HG03108 (cell line): Measurements from ENCODE around the gene PIK3CD.
"Not testable (repeated sequence)": the region's sequence is repeated elsewhere in the genome, so short reads cannot be mapped to it uniquely, and the experiment has no call there.

ENCODE experiments used
- ATAC-seq: cut with Tn5 transposase; IDR thresholded peaks from one replicate; pipeline ENCODE4 v1.9.1; 2021; ENCODE audit warnings: moderate library complexity; ENCODE audit not compliant: unreplicated experiment

PIK3CD gene

DNA sequence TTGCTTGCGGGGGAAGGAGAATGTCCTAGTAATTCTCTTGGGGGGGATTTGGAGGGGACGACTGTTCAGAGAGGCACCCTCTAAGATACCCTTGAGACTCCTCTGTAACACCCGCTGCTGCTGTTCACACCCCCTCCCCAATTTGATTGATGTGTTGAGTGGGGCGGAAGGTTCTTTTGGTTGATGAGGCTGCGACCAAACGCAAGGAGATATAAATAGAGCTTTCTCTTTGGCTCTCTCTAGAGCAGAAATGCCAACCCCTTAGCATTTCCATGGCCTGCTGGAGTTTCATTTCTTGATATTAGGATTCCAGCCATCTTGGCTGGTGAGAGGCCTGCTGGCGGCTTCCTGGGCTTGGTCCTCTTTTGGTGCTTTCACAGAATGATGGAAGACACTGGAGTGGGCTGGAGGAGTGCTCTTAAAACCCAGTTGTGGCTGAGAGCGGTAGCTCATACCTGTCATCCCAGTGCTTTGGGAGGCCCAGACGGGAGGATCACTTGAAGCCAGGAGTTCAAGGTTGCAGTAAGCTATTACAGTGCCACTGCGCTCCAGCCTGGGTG, 2.0 kb downstream of the PIK3CD start:
- no peak for ATAC-seq

DNA sequence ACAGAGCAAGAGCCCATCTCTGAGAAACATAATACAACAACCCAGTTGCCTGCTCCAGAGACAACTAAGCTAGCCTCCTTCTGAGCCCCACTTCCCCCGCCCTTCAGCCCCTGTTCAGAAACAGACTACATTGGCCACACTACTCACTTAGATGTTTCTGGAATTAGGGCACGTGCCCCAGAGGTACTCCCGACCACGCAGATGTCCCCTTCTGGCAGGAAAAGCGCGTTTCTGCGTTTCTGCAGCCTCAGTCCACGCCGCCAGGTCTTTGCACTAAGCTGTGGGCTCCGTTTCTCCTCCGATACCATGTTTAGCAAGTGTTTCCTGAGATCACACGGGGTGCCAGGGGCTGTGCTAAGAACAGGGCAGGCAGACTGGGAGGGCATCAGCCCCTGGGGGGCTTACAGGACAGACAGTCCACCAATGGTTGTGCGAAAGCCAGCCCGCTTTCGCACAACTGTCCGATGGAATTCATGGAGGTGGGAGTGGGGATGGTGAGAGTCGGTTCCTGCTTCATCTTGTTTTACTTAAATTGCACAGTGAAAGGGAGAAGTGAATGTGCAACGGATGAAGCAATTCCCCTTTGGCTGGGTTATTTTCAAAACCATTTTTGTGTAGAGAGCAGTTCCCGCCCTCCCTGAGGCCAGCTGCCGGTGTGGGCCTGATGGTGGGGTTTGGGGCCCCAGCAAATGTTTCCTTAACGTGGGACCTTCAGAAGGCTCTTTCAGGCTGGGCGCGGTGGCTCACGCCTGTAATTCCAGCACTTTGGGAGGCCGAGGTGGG, 2.7 kb downstream of the PIK3CD start:
- no peak for ATAC-seq

DNA sequence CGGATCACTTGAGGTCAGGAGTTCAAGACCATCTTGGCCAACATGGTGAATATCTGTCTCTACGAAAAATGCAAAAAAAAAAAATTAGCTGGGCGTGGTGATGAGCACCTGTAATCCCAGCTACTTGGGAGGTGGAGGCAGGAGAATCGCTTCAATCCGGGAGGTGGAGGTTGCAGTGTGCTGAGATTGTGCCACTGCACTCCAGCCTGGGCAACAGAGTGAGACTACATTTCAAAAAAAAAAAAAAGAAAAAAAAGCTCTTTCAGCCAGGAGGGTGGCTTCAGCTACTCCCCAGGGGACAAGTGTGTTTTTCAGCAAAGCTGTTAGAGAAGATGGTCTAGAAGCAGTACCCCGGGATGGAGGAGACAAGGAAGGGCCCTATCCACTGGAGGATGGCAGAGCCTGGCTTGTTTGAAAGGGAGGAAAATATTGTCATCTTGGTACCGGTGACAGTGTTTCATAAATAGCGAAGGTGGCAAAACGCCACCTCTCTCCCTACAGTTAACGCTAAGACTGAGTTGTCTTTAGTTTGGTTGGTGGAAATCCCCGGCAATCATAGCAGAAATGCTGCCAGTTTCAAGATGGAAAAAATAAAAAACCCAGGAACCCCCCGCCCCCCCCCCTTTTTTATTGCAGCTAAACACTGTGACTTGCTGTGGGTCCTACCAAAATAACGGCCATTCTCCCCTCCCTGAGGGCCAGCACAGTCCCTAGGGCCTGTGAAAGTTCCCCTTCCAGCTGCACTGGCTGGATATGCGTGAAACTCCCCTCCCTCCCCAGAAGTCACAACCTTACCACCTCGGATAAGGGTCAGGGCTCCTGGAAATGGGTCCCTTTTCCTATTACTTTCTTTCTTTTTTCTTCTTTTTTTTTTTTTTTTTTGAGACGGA, 3.5 kb downstream of the PIK3CD start:
- no peak for ATAC-seq

DNA sequence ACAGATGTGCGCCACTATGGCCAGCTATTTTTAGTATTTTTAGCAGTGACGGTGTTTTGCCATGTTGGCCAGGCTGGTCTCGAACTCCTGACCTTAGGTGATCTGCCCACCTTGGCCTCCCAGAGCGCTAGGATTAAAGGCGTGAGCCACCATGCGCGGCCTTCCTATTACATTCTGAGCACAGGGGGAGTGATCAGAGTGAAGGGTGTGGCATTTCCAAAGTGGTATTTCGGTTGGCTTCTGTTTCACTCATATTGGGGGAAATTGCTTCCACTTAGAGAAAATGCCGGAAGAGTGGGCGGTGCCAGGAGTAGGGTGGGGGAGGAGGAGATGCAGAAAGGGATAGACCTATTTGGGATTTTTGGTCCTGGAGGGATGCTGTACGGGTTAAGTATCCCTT, 4.3 kb downstream of the PIK3CD start:
- no peak for ATAC-seq

DNA sequence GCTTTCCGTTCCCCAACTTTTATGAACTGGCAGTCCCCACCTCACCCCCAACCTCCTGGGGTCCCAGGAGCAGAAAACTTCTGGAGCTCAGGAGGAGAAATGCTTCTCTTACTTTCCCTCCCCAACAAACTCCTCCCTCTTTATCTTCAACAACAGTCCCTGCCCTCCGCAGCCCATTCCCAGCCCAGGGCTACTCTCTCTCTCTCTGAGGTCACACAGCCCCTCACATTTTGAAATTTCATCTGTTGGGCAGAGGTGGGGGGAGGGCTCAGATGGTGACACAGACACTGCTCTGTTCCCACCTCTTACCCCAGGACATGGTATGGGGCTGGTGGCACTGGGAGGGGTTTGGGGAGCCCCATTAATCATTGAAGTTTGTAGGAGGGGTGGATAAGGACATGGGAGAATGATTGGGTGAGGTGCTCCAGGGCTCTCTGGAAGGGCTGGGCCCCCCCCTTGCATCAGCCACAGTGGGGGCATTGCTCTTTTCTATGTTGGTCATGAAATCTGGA, 6.0 kb downstream of the PIK3CD start:
- ATAC-seq, result no peak

DNA sequence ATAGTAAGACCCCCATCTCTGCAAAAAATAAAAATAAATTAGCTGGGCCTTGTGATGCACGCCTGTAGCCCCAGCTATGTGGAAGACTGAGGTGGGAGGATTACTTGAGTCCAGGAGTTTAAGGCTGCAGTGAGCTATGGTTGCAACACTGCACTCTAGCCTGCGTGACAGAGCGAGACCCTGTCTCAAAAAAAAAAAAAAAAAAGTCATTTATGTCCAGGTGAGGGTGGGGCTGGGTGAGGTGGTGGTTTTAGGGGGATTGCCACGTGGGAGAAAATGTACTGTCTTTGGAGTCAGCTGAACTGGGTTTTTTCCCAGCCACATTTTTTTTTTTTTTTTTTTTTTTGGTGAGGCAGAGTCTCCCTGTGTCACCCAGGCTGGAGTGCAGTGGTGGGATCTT, 6.7 kb downstream of the PIK3CD start:
- ATAC-seq, result no peak

DNA sequence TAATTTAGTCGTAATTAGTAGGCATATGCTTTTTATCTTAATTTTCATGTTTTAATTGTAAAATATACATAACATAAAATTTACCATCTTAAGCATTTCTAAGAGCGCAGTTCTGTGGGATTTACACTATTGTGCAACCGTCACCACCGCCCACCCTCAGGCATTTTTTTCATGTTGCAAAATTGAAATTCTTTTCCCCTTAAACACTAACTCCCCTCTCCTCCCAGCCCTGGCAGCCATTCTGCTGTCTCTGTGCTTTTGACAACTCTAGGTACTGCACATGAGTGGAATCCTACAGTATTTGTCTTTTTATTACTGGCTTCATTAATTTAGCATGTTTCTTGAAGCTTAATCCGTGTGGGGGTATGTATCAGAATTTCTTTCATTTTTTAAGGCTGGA, 7.8 kb downstream of the PIK3CD start:
- no peak for ATAC-seq

DNA sequence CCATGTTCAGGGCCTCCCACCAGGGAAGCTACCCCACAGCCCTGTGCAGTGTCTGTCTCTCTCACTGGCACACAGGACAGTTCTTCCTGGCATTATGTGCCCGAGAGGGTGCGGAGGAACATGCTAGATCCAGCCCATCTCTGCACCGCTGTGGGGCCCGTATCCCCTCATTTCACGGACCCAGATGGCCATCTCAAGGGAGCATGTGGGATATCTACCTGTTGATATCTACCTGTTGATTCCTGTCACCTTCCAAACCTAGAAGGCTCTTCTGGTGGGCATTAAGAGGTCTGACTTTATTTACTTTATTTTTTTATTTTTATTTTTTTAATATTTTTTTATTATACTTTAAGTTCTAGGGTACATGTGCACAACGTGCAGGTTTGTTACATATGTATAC, 11.7 kb downstream of the PIK3CD start:
- ATAC-seq, result no peak

DNA sequence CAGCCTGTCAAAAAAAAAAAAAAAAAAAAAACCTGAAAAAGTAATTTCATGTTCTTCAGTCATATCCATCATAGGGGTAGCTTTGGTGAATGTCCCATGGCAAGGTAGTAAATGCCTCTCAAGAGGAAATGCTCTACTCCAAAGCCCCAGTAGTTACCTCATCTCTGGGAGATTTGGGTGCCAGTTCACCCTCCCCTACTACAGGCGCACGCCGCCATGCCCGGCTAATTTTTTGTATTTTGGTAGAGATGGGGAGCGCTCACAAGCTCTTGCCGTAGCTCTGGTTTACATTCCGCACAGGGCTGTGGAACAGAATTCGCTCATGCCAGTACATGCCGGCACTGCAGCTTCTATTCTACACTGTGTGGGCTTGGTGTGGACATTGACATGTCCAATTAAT, 13.7 kb downstream of the PIK3CD start:
- ATAC-seq, result no peak

DNA sequence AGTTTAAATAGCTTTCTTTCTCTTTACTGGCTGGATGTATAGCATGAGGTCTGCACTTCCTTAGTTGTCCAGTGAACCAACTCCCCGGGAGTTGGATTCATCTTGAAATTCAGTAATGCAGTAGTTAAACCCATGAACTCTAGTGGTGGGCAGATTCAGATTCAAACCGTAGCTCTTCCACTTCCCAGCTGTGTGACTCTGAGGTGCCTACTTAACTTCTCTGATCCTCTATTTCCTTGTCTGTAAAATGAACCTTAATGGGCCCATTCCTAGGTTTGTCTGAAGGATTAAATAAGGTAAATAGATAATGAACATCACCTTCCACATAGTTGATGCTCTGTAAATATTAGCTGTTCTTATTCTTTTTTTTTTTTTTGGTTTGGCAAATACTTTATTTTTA, 16.5 kb downstream of the PIK3CD start:
- no peak for ATAC-seq

DNA sequence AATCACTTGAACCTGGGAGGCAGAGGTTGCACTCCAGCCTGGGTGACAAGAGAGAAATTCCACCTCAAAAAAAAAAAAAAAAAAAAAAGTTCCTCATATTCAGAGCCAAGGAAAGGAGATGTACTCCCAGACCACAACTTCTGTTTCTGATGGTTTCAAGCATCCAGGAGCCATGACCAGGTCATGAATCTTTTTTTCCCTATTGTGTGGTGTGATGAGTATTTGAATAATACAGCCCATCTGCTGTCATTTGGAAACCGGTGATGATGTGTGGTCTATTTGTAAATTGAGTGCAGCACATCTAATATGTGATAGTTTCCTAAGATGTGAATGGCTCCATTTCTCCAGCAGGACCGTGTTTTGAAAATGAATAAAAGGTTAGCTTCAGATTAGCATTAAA, 18.6 kb downstream of the PIK3CD start:
- ATAC-seq, result no peak

DNA sequence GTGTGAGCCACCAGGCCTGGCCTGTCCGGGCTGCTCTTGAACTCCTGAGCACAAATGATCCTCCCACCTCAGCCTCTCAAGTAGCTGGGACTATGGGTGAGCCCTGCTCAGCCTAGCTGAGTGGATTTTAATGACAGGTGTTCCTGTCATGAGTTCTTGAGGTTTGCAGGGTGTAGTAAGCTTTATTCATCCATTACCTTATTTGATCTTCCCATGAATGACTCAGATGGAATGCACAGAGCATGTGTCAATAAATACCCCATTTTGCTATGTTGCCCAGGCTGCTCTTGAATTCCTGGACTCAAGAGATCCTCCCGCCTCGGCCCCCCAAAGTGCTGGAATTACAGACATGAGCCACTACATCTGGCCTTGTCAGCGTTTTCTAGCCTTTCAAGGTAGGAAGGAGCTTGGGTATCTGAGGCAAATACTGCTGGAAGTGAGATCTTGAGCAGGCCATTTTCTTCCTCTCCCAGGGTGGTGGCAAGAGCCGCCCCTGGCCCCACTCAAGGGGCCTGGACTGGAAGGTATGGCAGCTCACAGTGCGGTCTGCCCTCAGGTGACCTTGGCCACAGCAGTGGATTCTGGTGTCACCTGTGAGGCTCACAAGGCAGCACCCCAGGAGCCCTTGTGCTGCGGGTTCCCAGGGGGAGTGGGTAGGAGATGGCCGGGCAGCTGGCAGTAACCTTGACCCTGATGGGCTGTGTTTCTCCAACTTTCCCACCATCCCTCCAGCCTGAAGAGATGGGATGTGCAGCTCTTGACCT, 20.0 kb downstream of the PIK3CD start:
- ATAC-seq, result no peak

DNA sequence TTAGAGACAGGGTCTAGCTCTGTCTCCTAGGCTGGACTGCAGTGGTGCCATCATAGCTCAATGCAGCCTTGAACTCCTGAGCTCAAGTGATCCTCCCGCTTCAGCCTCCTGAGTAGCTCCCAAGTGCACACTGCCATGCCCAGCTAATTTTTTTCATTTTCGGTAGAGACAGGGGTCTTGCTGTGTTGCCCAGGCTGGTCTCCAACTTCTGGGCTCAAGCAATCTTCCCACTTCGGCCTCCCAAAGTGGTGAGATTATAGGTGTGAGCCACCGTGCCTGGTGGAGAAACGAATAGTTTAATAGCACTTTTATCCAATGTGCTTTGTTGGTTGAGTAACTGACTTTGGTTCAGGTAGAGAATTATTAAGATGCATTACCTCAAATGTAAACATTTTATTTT, 20.9 kb downstream of the PIK3CD start:
- ATAC-seq, result no peak

DNA sequence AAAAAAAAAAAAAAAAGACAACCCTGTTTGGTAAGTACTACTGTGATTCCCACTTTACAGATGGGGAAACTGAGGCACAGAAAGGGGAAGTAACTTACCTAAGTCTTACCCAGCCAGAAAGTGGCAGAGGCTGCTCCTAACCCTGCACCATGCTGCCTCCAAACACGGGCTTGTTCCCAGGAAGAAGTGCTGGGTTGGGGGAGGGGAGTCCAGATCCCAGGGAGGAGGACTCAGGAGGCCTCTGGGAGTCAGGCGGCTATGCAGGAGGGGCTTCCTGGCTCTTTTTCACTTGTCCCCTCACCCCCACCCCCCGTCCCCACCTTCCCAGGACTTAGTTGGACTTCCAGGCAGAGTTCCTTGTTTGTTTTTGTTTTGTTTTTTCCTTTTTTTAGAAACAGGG, 23.9 kb downstream of the PIK3CD start:
- no peak for ATAC-seq

DNA sequence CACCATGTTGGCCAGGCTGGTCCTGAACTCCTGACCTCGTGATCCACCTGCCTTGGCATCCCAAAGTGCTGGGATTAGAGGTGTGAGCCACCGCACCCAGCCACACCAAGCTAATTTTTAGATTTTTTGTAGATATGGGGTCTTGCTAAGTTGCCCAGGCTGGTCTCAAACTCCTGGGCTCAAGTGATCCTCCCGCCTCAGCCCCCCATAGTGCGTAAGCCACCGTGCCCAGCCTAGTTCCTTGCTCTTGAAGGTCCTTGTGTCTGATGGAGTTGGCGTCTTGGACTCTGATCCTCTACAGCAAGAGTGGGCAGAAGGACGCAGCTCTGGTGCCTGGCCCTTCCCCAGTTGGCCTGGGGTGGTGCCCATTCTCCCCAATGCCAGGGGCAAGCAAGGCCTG, 24.6 kb downstream of the PIK3CD start:
- ATAC-seq, result not testable (repeated sequence)

DNA sequence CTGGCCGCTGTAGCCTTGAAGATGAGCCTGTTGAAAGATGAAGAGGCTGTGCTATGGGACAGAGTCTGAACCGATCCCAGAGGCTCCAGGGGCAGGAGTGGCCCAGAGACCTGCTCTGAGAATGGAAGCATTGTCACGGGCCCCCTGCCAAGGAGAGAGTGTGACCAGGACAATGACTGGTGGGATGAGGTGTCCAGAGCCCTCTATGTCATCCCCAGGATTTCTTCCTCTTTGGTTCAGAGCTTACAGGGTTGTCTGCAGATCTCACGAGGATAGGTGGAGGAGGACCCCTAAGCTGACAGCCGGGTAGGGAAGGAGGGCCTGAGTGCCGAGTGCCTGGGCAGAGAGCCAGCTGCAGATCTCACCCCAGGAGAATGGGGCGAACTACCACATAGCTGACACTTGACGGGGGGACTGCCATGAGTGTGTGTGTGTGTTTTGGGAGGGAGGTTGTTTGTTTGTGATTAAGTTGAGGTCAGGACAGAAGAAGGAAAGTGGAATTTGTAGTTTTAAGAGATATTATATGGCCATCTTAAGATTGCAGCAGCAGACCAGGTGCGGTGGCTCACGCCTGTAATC, 25.4 kb downstream of the PIK3CD start:
- ATAC-seq, result no peak

DNA sequence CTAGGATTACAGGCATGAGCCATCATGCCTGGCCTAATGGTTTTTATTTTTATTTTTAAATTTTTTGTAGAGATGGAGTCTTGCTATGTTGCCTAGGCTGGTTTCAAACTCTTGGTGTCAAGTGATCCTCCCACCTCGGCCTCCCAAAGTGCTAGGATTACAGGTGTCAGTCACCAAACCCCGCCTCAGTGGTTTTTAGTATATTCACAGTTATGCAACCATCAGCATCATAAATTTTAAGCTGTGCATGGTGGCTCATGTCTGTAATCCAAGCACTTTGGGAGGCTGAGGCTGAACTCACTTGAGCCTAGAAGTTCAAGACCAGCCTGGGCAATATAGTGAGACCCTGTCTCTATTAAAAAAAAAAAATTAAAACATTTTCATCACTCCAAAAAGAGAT, 28.6 kb downstream of the PIK3CD start:
- no peak for ATAC-seq

DNA sequence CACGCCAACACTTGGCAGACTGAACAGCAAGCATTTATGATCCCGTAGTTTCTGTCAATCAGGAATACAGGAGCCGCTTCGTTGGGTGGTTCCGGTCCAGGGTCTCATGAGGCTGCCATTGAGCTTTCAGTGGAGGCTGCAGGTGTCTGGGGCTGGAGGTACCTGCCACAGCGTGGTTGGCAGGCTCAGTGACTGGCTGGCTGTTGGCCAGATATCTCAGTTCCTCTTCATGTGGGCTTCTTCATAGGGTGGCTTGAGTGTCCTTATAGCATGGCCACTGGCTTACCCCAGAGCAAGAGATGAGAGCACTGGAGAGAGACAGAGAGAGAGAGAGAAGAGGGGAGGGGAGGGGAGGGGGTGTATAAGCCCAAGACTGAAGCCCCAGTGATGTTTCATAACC, 29.3 kb downstream of the PIK3CD start:
- ATAC-seq, result no peak

DNA sequence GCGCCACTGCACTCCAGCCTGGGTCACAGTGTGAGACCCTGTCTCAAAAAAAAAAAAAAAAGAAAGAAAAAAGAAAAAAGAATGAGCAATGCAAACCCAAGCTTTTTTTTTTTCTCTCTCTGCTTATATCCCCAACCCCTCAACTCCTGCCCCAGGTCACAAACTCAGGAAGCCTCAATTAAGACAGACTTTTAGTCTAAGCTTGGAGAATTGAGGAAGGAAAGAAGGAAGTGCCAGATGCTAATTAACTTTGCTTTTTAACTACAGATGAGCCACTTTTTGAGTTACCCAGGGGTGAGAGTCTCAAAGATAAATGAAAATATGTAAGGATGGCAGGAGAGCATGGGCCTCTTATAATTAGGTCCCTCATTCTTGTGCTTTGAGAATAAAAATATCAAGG, 33.3 kb downstream of the PIK3CD start:
- no peak for ATAC-seq

DNA sequence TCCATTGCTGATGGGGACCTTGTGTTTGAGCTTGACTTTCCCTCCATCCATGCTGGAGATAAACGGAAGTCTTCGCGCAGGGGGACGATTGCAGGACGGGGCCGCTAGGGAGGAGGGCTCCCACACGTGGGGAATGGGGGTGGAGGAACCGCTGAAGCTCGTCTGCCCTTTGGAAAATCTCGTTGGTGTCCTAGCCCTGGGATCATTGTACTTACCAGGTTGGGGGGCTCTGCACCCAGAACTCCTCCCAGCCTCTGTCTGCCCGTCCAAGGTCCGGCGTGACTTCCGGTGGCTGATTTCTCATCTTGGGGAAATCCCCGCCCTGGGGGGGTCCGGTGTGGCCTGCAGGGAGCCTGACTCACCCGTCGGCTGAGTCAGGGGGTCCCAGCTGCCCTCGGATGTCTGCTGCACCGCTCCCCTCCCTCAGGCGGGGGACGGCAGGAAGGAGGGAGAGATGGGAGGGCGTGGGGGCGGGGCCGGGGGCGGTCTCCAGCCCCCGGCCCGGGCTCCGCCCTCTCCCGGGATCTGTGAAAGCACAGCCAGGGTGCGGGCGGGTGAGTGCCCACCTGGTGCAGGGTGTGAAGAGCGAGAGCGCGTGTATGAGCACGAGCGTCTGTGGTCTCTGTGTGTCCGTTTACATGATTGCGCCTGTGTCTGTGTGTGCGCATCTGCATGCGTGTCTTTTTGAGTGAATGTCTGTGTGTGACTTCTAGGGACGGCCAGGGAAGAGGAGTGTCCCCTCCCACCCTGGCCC, 35.8 kb downstream of the PIK3CD start:
- no peak for ATAC-seq
